COR-L47 (cell line): ENCODE results near the gene KLK11.

ENCODE experiments used
- DNase-seq: peaks from one replicate; lab custom pipeline; 2025; lab: John Stamatoyannopoulos, UW

Gene KLK11

GRCh38 chr19:51026554-51026831 is at the start of gene KLK11:
TSS of gene KLK11 (minus strand) at chr19:51026616. CDS start at chr19:51025631, 985 bp downstream.
- peak; percentile 51 for DNase-seq

- DNase-seq, result no peak
These were observed 49.6 kb upstream of the KLK11 start for GRCh38 chr19:51075998-51076397.

GRCh38 chr19:51071095-51071405 is 44.6 kb upstream of the KLK11 start:
- peak; percentile 60 for DNase-seq

GRCh38 chr19:51070334-51071094 is 44.1 kb upstream of the KLK11 start:
- DNase-seq, result peak; percentile 13

GRCh38 chr19:51066393-51067186 is 40.2 kb upstream of the KLK11 start:
- no peak for DNase-seq

- no peak for DNase-seq
These were observed 39.0 kb upstream of the KLK11 start for GRCh38 chr19:51065221-51065960.

- no peak for DNase-seq
These were observed 38.3 kb upstream of the KLK11 start, which contains the start of gene KLK13 for GRCh38 chr19:51064534-51065220. TSS of gene KLK13 (minus strand) at chr19:51065092. CDS start at chr19:51065067, 25 bp downstream.

GRCh38 chr19:51063664-51064063 is 37.2 kb upstream of the KLK11 start:
- DNase-seq, result no peak

GRCh38 chr19:51060973-51061372 is 34.6 kb upstream of the KLK11 start:
- no peak for DNase-seq

GRCh38 chr19:51060336-51060735 is 33.9 kb upstream of the KLK11 start:
- DNase-seq, result no peak

GRCh38 chr19:51059715-51060114 is 33.3 kb upstream of the KLK11 start:
- DNase-seq, result no peak

- DNase-seq, result no peak
These were observed 29.4 kb upstream of the KLK11 start for GRCh38 chr19:51055866-51056265.

- no peak for DNase-seq
These were observed 20.6 kb upstream of the KLK11 start for GRCh38 chr19:51047031-51047335.

GRCh38 chr19:51044327-51044726 is 17.9 kb upstream of the KLK11 start:
- no peak for DNase-seq

- DNase-seq, result no peak
These were observed 17.1 kb upstream of the KLK11 start for GRCh38 chr19:51043497-51043896.

- DNase-seq, result no peak
These were observed 13.7 kb upstream of the KLK11 start for GRCh38 chr19:51040151-51040550.

GRCh38 chr19:51036519-51036918 is 10.1 kb upstream of the KLK11 start:
- no peak for DNase-seq

- no peak for DNase-seq
These were observed 8.3 kb upstream of the KLK11 start, which contains the start of gene KLK12 for GRCh38 chr19:51034704-51035103. TSS of gene KLK12 (minus strand) at chr19:51035002. CDS start at chr19:51034621, 381 bp downstream.

- DNase-seq, result no peak
These were observed 5.4 kb upstream of the KLK11 start for GRCh38 chr19:51031880-51032225.

GRCh38 chr19:51031220-51031879 is 4.9 kb upstream of the KLK11 start:
- no peak for DNase-seq

- no peak for DNase-seq
These were observed 4.2 kb upstream of the KLK11 start for GRCh38 chr19:51030631-51031030.

GRCh38 chr19:51029718-51030117 is 3.3 kb upstream of the KLK11 start:
- no peak for DNase-seq
